LNCAP (cell line): ENCODE data around the gene LIPG.

Experiments
- TF ChIP-seq, protein P1 (sequence below): fragments of 450-650 bp; IDR thresholded peaks from 2 replicates; pipeline ENCODE4 v1.5.1; 2017; ENCODE audit warnings: mild to moderate bottlenecking

LIPG gene

DNA sequence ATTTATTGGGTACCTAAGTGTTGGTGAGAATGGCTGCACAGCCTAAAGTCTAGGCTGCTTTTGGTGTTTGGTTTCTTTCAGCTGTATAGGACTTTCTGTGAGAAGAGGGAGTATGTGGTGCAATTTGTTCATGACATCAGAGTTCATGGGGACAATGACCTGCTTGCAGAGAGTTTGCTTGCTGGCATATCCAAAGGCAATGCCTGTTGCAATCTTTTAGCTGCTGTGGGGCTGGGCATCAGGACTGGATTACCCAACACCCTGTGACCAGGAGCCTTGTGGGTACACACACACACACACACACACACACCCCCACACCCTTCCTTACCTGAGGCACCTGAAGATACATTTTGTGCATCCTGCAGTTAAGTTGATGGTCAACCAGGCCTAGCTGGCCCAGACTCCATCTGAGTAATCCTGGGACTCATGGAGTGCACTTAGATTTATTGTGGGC, 68.4 kb downstream of the LIPG start:
- TF ChIP-seq, protein P1, sequence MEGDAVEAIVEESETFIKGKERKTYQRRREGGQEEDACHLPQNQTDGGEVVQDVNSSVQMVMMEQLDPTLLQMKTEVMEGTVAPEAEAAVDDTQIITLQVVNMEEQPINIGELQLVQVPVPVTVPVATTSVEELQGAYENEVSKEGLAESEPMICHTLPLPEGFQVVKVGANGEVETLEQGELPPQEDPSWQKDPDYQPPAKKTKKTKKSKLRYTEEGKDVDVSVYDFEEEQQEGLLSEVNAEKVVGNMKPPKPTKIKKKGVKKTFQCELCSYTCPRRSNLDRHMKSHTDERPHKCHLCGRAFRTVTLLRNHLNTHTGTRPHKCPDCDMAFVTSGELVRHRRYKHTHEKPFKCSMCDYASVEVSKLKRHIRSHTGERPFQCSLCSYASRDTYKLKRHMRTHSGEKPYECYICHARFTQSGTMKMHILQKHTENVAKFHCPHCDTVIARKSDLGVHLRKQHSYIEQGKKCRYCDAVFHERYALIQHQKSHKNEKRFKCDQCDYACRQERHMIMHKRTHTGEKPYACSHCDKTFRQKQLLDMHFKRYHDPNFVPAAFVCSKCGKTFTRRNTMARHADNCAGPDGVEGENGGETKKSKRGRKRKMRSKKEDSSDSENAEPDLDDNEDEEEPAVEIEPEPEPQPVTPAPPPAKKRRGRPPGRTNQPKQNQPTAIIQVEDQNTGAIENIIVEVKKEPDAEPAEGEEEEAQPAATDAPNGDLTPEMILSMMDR = no peak

GRCh38 chr18:49631146-49631866, 69.4 kb downstream of the LIPG start:
- TF ChIP-seq, protein P1 = no peak

GRCh38 chr18:49632588-49632987, 70.7 kb downstream of the LIPG start:
- TF ChIP-seq, protein P1 = no peak

- TF ChIP-seq, protein P1 = no peak
Measured at GRCh38 chr18:49638209-49638785, 76.4 kb downstream of the LIPG start.

- TF ChIP-seq, protein P1 = no peak
Measured at GRCh38 chr18:49638891-49639557, 77.2 kb downstream of the LIPG start.

DNA sequence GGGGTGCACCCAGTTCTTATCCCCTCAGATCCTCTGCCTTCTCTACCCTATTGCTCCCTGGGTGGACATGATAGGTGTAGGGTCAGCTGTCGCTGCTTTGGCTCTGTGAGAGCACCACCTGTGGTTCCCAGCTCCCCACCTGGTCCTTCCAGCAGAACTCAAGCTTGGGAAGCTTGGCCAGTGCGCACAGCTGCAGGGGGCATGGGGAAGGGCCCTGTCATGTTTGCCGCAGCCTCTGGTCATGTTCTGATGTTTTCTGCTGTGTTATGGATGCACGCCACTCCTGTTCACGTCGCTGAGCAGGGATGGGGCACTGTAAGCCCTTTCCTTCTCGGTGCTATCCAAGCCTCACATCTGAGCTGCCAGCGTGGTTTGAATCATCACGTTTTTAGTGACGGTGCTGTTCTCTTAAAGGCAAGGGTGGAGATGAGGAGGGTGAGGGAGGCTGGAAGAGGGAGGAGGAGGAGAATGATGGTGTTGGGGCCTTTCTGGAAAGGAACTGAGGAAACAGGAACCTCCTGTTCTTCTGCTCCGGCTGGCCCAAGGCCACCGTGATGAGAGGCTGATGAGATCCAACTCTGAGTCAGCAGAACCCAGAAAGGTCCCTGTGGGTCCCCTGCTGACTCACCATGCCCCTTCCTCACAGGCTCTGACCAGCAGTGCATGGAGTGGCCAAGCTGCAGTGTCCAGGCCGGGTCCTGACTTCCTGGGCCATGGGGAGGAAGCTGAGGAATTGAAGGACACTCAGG, 78.0 kb downstream of the LIPG start:
- TF ChIP-seq, protein P1 = no peak

GRCh38 chr18:49640741-49641140, 78.9 kb downstream of the LIPG start:
- TF ChIP-seq, protein P1 = no peak
